HuH-7.5 (cell line): ENCODE measurements around the gene TSPAN10.
"Not testable (repeated sequence)": the region's sequence is repeated elsewhere in the genome, so short reads cannot be mapped to it uniquely, and the experiment has no call there.

Experiments used
- DNase-seq: peaks from one replicate; pipeline ENCODE4 v3.0.0; 2011; ENCODE audit warnings: low spot score

Gene TSPAN10

GRCh38 chr17:81636505-81637288 lies at the start of gene TSPAN10, which contains the start of gene NPLOC4:
Gene TSPAN10 (plus strand): TSS chr17:81637196. CDS start chr17:81642413, 5,217 bp downstream.
Gene NPLOC4 (minus strand): TSS chr17:81637112. CDS start chr17:81636930, 182 bp downstream.
- peak; percentile 97 for DNase-seq

GRCh38 chr17:81589612-81590011 lies 47.4 kb upstream of the TSPAN10 start:
- no peak for DNase-seq

- no peak for DNase-seq
Measured at GRCh38 chr17:81590121-81590520, 46.9 kb upstream of the TSPAN10 start.

GRCh38 chr17:81591971-81592370 lies 45.0 kb upstream of the TSPAN10 start:
- DNase-seq: no peak

- DNase-seq: no peak
Measured at GRCh38 chr17:81593105-81593871, 43.7 kb upstream of the TSPAN10 start.

GRCh38 chr17:81599719-81600486 lies 37.1 kb upstream of the TSPAN10 start:
- DNase-seq: no peak

- peak; percentile 76 for DNase-seq
Measured at GRCh38 chr17:81601525-81602120, 35.4 kb upstream of the TSPAN10 start.

GRCh38 chr17:81603846-81604610 lies 33.0 kb upstream of the TSPAN10 start:
- DNase-seq: no peak

- no peak for DNase-seq
Measured at GRCh38 chr17:81607431-81607830, 29.6 kb upstream of the TSPAN10 start.

GRCh38 chr17:81608082-81608481 lies 28.9 kb upstream of the TSPAN10 start:
- no peak for DNase-seq

GRCh38 chr17:81608605-81609004 lies 28.4 kb upstream of the TSPAN10 start:
- no peak for DNase-seq

GRCh38 chr17:81609541-81610311 lies 27.3 kb upstream of the TSPAN10 start:
- DNase-seq: no peak

- no peak for DNase-seq
Measured at GRCh38 chr17:81612172-81612970, 24.6 kb upstream of the TSPAN10 start.

- no peak for DNase-seq
Measured at GRCh38 chr17:81615401-81615930, 21.5 kb upstream of the TSPAN10 start.

- no peak for DNase-seq
Measured at GRCh38 chr17:81616877-81617276, 20.1 kb upstream of the TSPAN10 start.

- DNase-seq: not testable (repeated sequence)
Measured at GRCh38 chr17:81618307-81618706, 18.7 kb upstream of the TSPAN10 start.

GRCh38 chr17:81621494-81622130 lies 15.4 kb upstream of the TSPAN10 start:
- no peak for DNase-seq

- DNase-seq: no peak
Measured at GRCh38 chr17:81630274-81630673, 6.7 kb upstream of the TSPAN10 start.

- DNase-seq: no peak
Measured at GRCh38 chr17:81631482-81631881, 5.5 kb upstream of the TSPAN10 start.
